Upper lobe of right lung (tissue), 1 donor: ENCODE measurements around the gene ERC2. TPM values are rescaled to one million over a fixed set of nuclear protein-coding genes. Genes with fewer than 3 reads are reported as not detected.

Experiments
- ATAC-seq: fragments of 200-7000 bp; cut with Tn5 transposase; one replicate; pipeline ENCODE4 v1.9.1; 2020; ENCODE audit warnings: mild to moderate bottlenecking, moderate library complexity
- DNase-seq: peaks from one replicate; pipeline ENCODE4 v3.0.0-alpha.2; 2020
- H3K27ac ChIP-seq: fragments of 200-600 bp; one replicate; pipeline ENCODE4 v1.8.0; 2022
- H3K27me3 ChIP-seq: fragments of 200-600 bp; one replicate; pipeline ENCODE4 v1.8.0; 2022; ENCODE audit warnings: mild to moderate bottlenecking
- H3K36me3 ChIP-seq: fragments of 200-600 bp; one replicate; pipeline ENCODE4 v1.8.0; 2022
- H3K4me1 ChIP-seq: fragments of 200-600 bp; one replicate; pipeline ENCODE4 v1.8.0; 2022
- H3K4me3 ChIP-seq: fragments of 200-600 bp; one replicate; pipeline ENCODE4 v1.8.0; 2022; ENCODE audit warnings: mild to moderate bottlenecking
- H3K9me3 ChIP-seq: fragments of 200-600 bp; one replicate; pipeline ENCODE4 v1.8.0; 2022
- intact Hi-C: fragments of 100-400 bp; cut with DNase I; formaldehyde crosslinking; loops from one replicate; pipeline ENCODE4 v1.11.0; 2022
- total RNA-seq: library from RNA; stranded (reverse); fragmentation: NEBNext Ultra II Directional; extraction: Animal tissue kit (Norgen Biotek cat#: 25700); gene quantifications from one replicate; pipeline ENCODE4 v1.2.1, GENCODE V29; 2021
- TF ChIP-seq, protein P1 (sequence below): fragments of 200-600 bp; IDR thresholded peaks from one replicate; pipeline ENCODE4 v1.8.0; 2022; ENCODE audit warnings: antibody characterized with exemption
- donor health status: DM: no; HTN: yes; CAD: no; lungs with severe emphysema.

ERC2 gene
- total RNA-seq, 1 donor from 2014 or later = 1.4 TPM

DNA sequence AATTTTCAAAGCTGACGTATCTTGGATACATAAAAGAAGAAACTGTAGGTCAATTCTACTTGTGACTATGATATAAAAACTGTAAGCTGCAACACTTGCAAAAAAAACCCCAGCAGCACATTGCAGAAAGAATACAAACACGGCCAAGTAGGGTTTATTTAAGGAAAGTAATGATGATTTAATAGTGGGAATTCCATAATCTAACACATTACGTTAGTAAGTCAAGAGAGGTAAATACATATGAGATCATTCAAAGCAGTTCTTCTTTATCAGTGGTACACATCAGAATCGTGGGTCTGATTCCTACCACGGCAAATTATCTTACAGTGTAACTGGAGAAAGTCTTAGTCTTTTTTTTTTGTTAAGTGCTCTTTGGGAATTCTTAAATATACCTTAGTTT is 688.7 kb downstream of the ERC2 start:
- DNase-seq = no peak
- Histone ChIP-seq H3K27ac (no peak overlapping the region), H3K4me1 (no peaks in the 10 kb centered on the region), H3K4me3 (no peak overlapping the region), H3K36me3 (no peaks in the 10 kb centered on the region), H3K27me3 (no peaks in the 10 kb centered on the region), H3K9me3 (no peaks in the 10 kb centered on the region)
- ATAC-seq = no peak
- intact Hi-C loops = no loop called here
- TF ChIP-seq, protein P1, sequence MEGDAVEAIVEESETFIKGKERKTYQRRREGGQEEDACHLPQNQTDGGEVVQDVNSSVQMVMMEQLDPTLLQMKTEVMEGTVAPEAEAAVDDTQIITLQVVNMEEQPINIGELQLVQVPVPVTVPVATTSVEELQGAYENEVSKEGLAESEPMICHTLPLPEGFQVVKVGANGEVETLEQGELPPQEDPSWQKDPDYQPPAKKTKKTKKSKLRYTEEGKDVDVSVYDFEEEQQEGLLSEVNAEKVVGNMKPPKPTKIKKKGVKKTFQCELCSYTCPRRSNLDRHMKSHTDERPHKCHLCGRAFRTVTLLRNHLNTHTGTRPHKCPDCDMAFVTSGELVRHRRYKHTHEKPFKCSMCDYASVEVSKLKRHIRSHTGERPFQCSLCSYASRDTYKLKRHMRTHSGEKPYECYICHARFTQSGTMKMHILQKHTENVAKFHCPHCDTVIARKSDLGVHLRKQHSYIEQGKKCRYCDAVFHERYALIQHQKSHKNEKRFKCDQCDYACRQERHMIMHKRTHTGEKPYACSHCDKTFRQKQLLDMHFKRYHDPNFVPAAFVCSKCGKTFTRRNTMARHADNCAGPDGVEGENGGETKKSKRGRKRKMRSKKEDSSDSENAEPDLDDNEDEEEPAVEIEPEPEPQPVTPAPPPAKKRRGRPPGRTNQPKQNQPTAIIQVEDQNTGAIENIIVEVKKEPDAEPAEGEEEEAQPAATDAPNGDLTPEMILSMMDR = no peak

DNA sequence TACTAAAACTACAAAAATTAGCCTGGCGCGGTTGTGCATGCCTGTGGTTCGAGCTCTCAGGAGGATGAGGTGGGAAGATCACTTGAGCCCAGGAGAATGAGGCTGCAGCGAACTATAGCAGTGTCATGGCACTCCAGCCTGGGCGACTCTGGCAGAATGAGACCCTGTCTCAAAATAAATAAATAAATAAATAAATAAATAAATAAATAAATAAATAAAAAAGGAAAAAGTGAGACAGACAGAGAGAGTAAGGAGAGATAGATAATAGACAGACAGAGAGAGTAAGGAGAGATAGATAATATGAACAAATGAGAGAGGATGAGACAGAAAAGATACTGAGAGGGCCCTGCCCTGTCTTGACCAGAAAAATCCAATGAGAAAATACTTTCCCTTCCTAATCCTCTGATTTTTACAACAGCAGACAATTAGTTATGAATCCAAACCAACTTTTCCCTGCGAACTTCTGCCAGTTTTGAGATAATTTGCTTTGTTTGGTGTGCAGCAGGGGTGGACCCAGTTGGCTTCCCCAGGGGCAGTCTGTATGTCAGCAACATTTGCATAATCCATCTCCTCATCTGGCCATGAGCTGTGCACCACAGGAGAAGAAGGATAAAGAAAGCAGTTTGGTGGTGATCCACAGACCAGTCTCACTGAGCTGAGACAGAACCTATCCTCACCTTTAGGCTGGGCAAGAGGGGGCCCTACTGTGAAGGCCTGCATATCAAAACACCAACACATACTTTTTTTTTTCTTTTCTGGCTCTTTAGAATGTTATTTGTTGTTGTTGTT is 692.7 kb downstream of the ERC2 start:
- H3K4me3 ChIP-seq = no peak overlapping the region
- H3K27ac ChIP-seq = no peak overlapping the region
- ATAC-seq (no peak), DNase-seq (no peak)
- H3K9me3 ChIP-seq = no peaks in the 10 kb centered on the region
- no peaks in the 10 kb centered on the region for H3K27me3 ChIP-seq
- intact Hi-C loops = no loop called here
- TF ChIP-seq, protein P1 = no peak
- H3K4me1 ChIP-seq = no peaks in the 10 kb centered on the region
- H3K36me3 ChIP-seq = no peaks in the 10 kb centered on the region

DNA sequence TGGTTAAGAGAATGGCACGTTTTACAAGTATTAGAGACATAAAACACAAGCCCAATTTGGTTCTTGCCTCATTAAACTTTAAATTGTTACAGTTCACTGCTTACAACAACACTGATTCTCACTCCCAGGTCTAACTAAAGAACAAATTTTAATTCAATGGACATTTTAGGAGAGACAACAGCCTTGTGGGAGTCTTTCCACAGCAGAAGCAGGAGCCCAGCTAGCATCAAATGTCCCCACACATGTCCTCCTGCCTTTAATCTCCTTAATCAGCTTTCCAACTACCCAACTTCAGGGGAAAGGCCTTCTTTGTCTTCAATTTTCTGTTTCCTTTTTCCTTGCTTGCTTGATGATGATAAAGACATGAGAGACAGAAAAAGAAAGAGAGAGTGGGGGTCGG is 693.4 kb downstream of the ERC2 start:
- intact Hi-C loops = no loop called here
- no peaks in the 10 kb centered on the region for H3K27me3 ChIP-seq
- H3K36me3 ChIP-seq = no peaks in the 10 kb centered on the region
- ATAC-seq (no peak), DNase-seq (no peak)
- no peaks in the 10 kb centered on the region for H3K4me1 ChIP-seq
- no peak overlapping the region for H3K27ac ChIP-seq
- H3K4me3 ChIP-seq = no peak overlapping the region
- H3K9me3 ChIP-seq = no peaks in the 10 kb centered on the region
- TF ChIP-seq, protein P1 = no peak

DNA sequence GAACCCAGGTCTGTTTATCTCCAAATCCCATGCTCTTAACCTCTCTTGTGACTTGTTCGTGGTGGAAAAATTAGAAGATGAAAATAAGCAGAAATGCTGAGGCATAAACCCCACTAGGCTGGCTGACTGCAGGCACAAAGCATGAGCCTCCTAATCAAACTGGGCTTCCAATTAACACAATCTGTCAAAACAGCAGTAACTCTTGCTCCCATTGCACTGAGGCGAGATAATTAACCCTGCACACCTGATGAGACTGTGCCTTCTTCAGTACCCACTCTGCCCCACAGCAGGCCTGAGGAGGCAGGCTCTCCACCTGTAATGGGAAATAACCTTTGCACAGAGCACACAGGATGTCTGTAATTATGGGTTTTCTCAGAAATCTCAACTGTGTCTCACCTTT is 696.8 kb downstream of the ERC2 start:
- TF ChIP-seq, protein P1 = no peak
- Histone ChIP-seq H3K36me3 (no peaks in the 10 kb centered on the region), H3K4me3 (no peak overlapping the region), H3K9me3 (no peaks in the 10 kb centered on the region), H3K27me3 (no peaks in the 10 kb centered on the region), H3K27ac (no peak overlapping the region), H3K4me1 (no peaks in the 10 kb centered on the region)
- intact Hi-C loops = no loop called here
- DNase-seq = no peak
- ATAC-seq = no peak

GRCh38 chr3:55770077-55770476 is 698.2 kb downstream of the ERC2 start:
- no peaks in the 10 kb centered on the region for H3K4me1 ChIP-seq
- intact Hi-C loops = no loop called here
- DNase-seq = no peak
- no peak overlapping the region for H3K4me3 ChIP-seq
- no peak for ATAC-seq
- TF ChIP-seq, protein P1 = no peak
- no peaks in the 10 kb centered on the region for H3K27me3 ChIP-seq
- no peaks in the 10 kb centered on the region for H3K9me3 ChIP-seq
- no peaks in the 10 kb centered on the region for H3K36me3 ChIP-seq
- no peak overlapping the region for H3K27ac ChIP-seq
